ENCODE measurements around the gene APOA4. TPM values are rescaled to one million over a fixed set of nuclear protein-coding genes. Genes with fewer than 3 reads are reported as not detected.

APOA4 gene
- total RNA-seq, 1 experiment from 2014 or later = 3.3 TPM

DNA sequence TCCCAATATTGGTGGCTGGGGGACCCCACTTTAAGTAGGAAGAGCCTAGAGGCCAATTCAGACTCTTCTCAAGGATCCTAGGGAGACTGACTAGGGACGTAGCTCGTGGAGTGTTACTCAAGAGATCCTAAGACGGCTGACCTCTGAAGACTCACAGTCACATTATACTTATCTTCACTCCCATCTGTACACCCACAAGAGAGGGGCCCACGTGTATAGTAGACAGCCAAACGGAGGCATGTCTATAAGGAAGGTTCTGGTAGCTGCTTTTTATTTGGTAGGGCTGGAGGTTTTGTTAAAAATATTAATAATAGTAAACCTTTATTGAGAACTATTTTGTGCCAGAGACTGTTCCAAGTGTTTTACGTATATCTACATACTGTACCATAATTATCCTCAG, 37.2 kb upstream of the APOA4 start:
- CTCF ChIA-PET = interaction anchor here (0.8 kb wide), 1 partner anchor 25 kb away, joined by 3 read pairs; no protein-coding TSS in a partner anchor

GRCh38 chr11:116859175-116859574, 36.1 kb upstream of the APOA4 start:
- peaks cover 71% of the 10 kb centered on the region for H3K36me3 Mint-ChIP-seq (ENCODE audit: insufficient read depth, unreplicated experiment)
- Histone ChIP-seq H3K4me3 (ENCODE audit: low read depth, low read length) (no peak overlapping the region), H3K9me3 (no peaks in the 10 kb centered on the region), H3K36me3 (ENCODE audit: control insufficient read depth, insufficient read depth, low read length) (peaks cover 19% of the 10 kb centered on the region), H3K4me1 (peaks cover 5% of the 10 kb centered on the region; the same call in 1 of the 2 replicates), H3K27me3 (replicated peaks; ENCODE audit: control insufficient read depth, insufficient read depth, low read length) (no peaks in the 10 kb centered on the region)
- no peaks in the 10 kb centered on the region for H3K9me3 Mint-ChIP-seq (ENCODE audit: unreplicated experiment)
- no peak overlapping the region for H3K27ac Mint-ChIP-seq (ENCODE audit: unreplicated experiment)
- no peak for TF ChIP-seq CTCF (IDR thresholded peaks at IDR 0.05; ENCODE audit: insufficient read depth in 1 of 2, low read depth in 1 of 2, low read length in 1 of 2, severe bottlenecking in 1 of 2, unreplicated experiment in 1 of 2)
- no peaks in the 10 kb centered on the region for H3K27me3 Mint-ChIP-seq (ENCODE audit: insufficient read depth, unreplicated experiment)
- ChIA-PET POLR2A (no interaction called here), CTCF (no interaction called here)
- H3K4me3 Mint-ChIP-seq (ENCODE audit: unreplicated experiment) = no peak overlapping the region
- H3K4me1 Mint-ChIP-seq (ENCODE audit: low read depth, unreplicated experiment) = peaks cover 6% of the 10 kb centered on the region
- DNase-seq = no peak
- BruUV-seq (replicated peaks) = no TSS peak
- intact Hi-C loops (cut with micrococcal nuclease; ENCODE audit: unreplicated experiment) = no loop called here

More for the DNA sequence above, 37.2 kb upstream of the APOA4 start:
- Mint-ChIP-seq H3K4me3 (ENCODE audit: unreplicated experiment) (no peak overlapping the region), H3K36me3 (ENCODE audit: insufficient read depth, unreplicated experiment) (peaks cover 65% of the 10 kb centered on the region), H3K27ac (ENCODE audit: unreplicated experiment) (no peak overlapping the region), H3K9me3 (ENCODE audit: unreplicated experiment) (no peaks in the 10 kb centered on the region), H3K4me1 (ENCODE audit: low read depth, unreplicated experiment) (peaks cover 6% of the 10 kb centered on the region), H3K27me3 (ENCODE audit: insufficient read depth, unreplicated experiment) (no peaks in the 10 kb centered on the region)
- Histone ChIP-seq H3K27me3 (replicated peaks; ENCODE audit: control insufficient read depth, insufficient read depth, low read length) (no peaks in the 10 kb centered on the region), H3K36me3 (ENCODE audit: control insufficient read depth, insufficient read depth, low read length) (peaks cover 19% of the 10 kb centered on the region), H3K4me3 (ENCODE audit: low read depth, low read length) (no peak overlapping the region), H3K9me3 (no peaks in the 10 kb centered on the region), H3K4me1 (peaks cover 10% of the 10 kb centered on the region; the same call in 1 of the 2 replicates)
- POLR2A ChIA-PET = no interaction called here
- BruUV-seq (replicated peaks) = no TSS peak
- no peak for DNase-seq
- intact Hi-C loops (cut with micrococcal nuclease; ENCODE audit: unreplicated experiment) = no loop called here
- TF ChIP-seq CTCF (IDR thresholded peaks at IDR 0.05; ENCODE audit: insufficient read depth in 1 of 2, low read depth in 1 of 2, low read length in 1 of 2, severe bottlenecking in 1 of 2, unreplicated experiment in 1 of 2) = no peak

DNA sequence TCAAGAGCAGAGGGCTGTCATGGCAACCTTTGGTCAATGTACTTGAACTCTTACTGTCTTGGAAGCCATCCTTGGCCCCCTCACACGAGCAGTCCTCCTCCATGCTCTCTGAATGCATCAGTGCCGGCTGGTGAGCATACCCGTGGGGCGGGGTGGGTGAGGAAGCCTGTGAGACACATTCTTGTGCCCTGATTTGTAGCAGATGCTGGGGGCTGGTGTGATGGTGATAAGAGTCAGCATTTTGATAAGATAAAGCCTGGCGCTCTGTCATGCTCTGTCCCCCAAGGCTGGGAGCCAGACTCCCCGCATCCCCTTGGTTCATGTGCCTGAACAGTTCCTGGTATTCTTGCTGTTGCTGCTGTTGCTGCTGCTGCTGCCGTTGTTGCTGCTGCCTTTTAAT, 34.8 kb upstream of the APOA4 start:
- Mint-ChIP-seq H3K36me3 (ENCODE audit: insufficient read depth, unreplicated experiment) (peaks cover 72% of the 10 kb centered on the region), H3K27me3 (ENCODE audit: insufficient read depth, unreplicated experiment) (no peaks in the 10 kb centered on the region), H3K4me3 (ENCODE audit: unreplicated experiment) (no peak overlapping the region), H3K9me3 (ENCODE audit: unreplicated experiment) (no peaks in the 10 kb centered on the region), H3K4me1 (ENCODE audit: low read depth, unreplicated experiment) (peaks cover 6% of the 10 kb centered on the region), H3K27ac (ENCODE audit: unreplicated experiment) (no peak overlapping the region)
- Histone ChIP-seq H3K4me1 (peaks cover 5% of the 10 kb centered on the region; the same call in 1 of the 2 replicates), H3K4me3 (ENCODE audit: low read depth, low read length) (no peak overlapping the region), H3K9me3 (no peaks in the 10 kb centered on the region), H3K36me3 (ENCODE audit: control insufficient read depth, insufficient read depth, low read length) (peaks cover 17% of the 10 kb centered on the region), H3K27me3 (replicated peaks; ENCODE audit: control insufficient read depth, insufficient read depth, low read length) (no peaks in the 10 kb centered on the region)
- no peak for DNase-seq
- ChIA-PET CTCF (no interaction called here), POLR2A (no interaction called here)
- intact Hi-C loops (cut with micrococcal nuclease; ENCODE audit: unreplicated experiment) = no loop called here
- no peak for TF ChIP-seq CTCF (IDR thresholded peaks at IDR 0.05; ENCODE audit: insufficient read depth in 1 of 2, low read depth in 1 of 2, low read length in 1 of 2, severe bottlenecking in 1 of 2, unreplicated experiment in 1 of 2)
- BruUV-seq (replicated peaks) = no TSS peak

Measured in Caco-2 (cell line).